Measurements from ENCODE around the gene MPND. TPM values are rescaled to one million over a fixed set of nuclear protein-coding genes. Genes with fewer than 3 reads are reported as not detected.

The MPND gene
- polyA plus RNA-seq, 10 donors: 10.9 to 15.9 (median 14.6) TPM

- DNase-seq: peak; percentile 93 to 94 (median 93)
These were observed 57.0 kb downstream of the MPND start, which contains the start of gene SH3GL1 for GRCh38 chr19:4400135-4400936. Gene SH3GL1 (minus strand): TSS chr19:4400547. CDS start chr19:4400368, 179 bp downstream.

GRCh38 chr19:4401769-4402170 is 58.4 kb downstream of the MPND start:
- no peak for DNase-seq

- DNase-seq: peak; percentile 99 to 100 (median 100)
These were observed 59.0 kb downstream of the MPND start, which contains the start of gene CHAF1A for GRCh38 chr19:4402171-4403004. Gene CHAF1A (plus strand): TSS chr19:4402640. CDS start chr19:4402763, 123 bp downstream.

- no peak for DNase-seq
These were observed 59.8 kb downstream of the MPND start for GRCh38 chr19:4403005-4403761.

GRCh38 chr19:4405977-4406376 is 62.6 kb downstream of the MPND start:
- no peak for DNase-seq

GRCh38 chr19:4406626-4407025 is 63.3 kb downstream of the MPND start:
- no peak for DNase-seq

- no peak for DNase-seq
These were observed 66.0 kb downstream of the MPND start for GRCh38 chr19:4409123-4409933.

Other genes starting within 250 kb of the MPND start
- gene MAP2K2, start 219.4 kb upstream of the MPND start, polyA plus RNA-seq (ENCODE audit: insufficient read length in 10 of 10): 100 to 1,000 TPM in 8 of 10 donors, 10 to 100 TPM in 2; 84.4 to 117 (median 107) TPM
- under 1 TPM in 1 of 10 donors, not detected in 9; 0.07 TPM for gene CREB3L3, start 189.9 kb upstream of the MPND start, polyA plus RNA-seq (ENCODE audit: insufficient read length in 10 of 10)
- 10 to 100 TPM in 7 of 10 donors, 1 to 10 TPM in 3; 7.6 to 16.1 (median 11.0) TPM for gene SIRT6, start 161.0 kb upstream of the MPND start, polyA plus RNA-seq (ENCODE audit: insufficient read length in 10 of 10)
- 1 to 10 TPM in 5 of 10 donors, under 1 TPM in 5; 0.41 to 1.9 (median 1.1) TPM for gene ANKRD24, start 160.9 kb upstream of the MPND start, polyA plus RNA-seq (ENCODE audit: insufficient read length in 10 of 10)
- gene EBI3, start 114.0 kb upstream of the MPND start, polyA plus RNA-seq (ENCODE audit: insufficient read length in 10 of 10): under 1 TPM; 0.40 to 0.98 (median 0.70) TPM
- 10 to 100 TPM; 10.7 to 15.5 (median 12.0) TPM for gene YJU2, start 96.5 kb upstream of the MPND start, polyA plus RNA-seq (ENCODE audit: insufficient read length in 10 of 10)
- gene SHD, start 64.3 kb upstream of the MPND start, polyA plus RNA-seq (ENCODE audit: insufficient read length in 10 of 10): 100 to 1,000 TPM in 1 of 10 donors, 10 to 100 TPM in 9; 54.4 to 115 (median 82.2) TPM
- 1 to 10 TPM in 2 of 10 donors, under 1 TPM in 8; 0.28 to 1.3 (median 0.44) TPM for gene TMIGD2, start 41.2 kb upstream of the MPND start, polyA plus RNA-seq (ENCODE audit: insufficient read length in 10 of 10)
- gene FSD1, start 39.0 kb upstream of the MPND start, polyA plus RNA-seq (ENCODE audit: insufficient read length in 10 of 10): 1 to 10 TPM; 1.1 to 4.5 (median 2.0) TPM
- gene STAP2, start 4.7 kb upstream of the MPND start, polyA plus RNA-seq (ENCODE audit: insufficient read length in 10 of 10): 10 to 100 TPM in 1 of 10 donors, 1 to 10 TPM in 9; 4.4 to 13.8 (median 4.8) TPM
- gene SH3GL1, start 57.0 kb downstream of the MPND start, polyA plus RNA-seq (ENCODE audit: insufficient read length in 10 of 10): 10 to 100 TPM; 45.0 to 80.2 (median 56.5) TPM
- 10 to 100 TPM in 8 of 10 donors, 1 to 10 TPM in 2; 8.2 to 17.3 (median 12.3) TPM for gene CHAF1A, start 59.1 kb downstream of the MPND start, polyA plus RNA-seq (ENCODE audit: insufficient read length in 10 of 10)
- 100 to 1,000 TPM in 1 of 10 donors, 10 to 100 TPM in 9; 65.4 to 103 (median 90.2) TPM for gene UBXN6, start 114.2 kb downstream of the MPND start, polyA plus RNA-seq (ENCODE audit: insufficient read length in 10 of 10)
- gene HDGFL2, start 128.7 kb downstream of the MPND start, polyA plus RNA-seq (ENCODE audit: insufficient read length in 10 of 10): 10 to 100 TPM; 47.3 to 91.9 (median 57.4) TPM
- gene PLIN4, start 174.9 kb downstream of the MPND start, polyA plus RNA-seq (ENCODE audit: insufficient read length in 10 of 10): 1 to 10 TPM in 9 of 10 donors, under 1 TPM in 1; 0.68 to 9.4 (median 4.6) TPM
- gene PLIN5, start 191.7 kb downstream of the MPND start, polyA plus RNA-seq (ENCODE audit: insufficient read length in 10 of 10): 1 to 10 TPM in 9 of 10 donors, under 1 TPM in 1; 0.87 to 5.2 (median 1.5) TPM
- gene LRG1, start 196.5 kb downstream of the MPND start, polyA plus RNA-seq (ENCODE audit: insufficient read length in 10 of 10): under 1 TPM; 0.35 to 0.98 (median 0.61) TPM
- 10 to 100 TPM; 27.5 to 45.9 (median 35.8) TPM for gene SEMA6B, start 216.1 kb downstream of the MPND start, polyA plus RNA-seq (ENCODE audit: insufficient read length in 10 of 10)